Head of caudate nucleus (tissue), 42 donors: ENCODE results near the gene GH1.

Experiments
- DNase-seq, 42 donors: peaks; one replicate each; pipeline versions ENCODE4 v3.0.0 to v3.0.0-alpha.2; 2020 to 2021; ENCODE audit warnings: mixed read lengths in 7 of 42
- intact Hi-C: fragments of 100-400 bp; cut with DNase I; formaldehyde crosslinking; loops from one replicate; pipeline ENCODE4 v1.15.0; 2022

The GH1 gene

DNA sequence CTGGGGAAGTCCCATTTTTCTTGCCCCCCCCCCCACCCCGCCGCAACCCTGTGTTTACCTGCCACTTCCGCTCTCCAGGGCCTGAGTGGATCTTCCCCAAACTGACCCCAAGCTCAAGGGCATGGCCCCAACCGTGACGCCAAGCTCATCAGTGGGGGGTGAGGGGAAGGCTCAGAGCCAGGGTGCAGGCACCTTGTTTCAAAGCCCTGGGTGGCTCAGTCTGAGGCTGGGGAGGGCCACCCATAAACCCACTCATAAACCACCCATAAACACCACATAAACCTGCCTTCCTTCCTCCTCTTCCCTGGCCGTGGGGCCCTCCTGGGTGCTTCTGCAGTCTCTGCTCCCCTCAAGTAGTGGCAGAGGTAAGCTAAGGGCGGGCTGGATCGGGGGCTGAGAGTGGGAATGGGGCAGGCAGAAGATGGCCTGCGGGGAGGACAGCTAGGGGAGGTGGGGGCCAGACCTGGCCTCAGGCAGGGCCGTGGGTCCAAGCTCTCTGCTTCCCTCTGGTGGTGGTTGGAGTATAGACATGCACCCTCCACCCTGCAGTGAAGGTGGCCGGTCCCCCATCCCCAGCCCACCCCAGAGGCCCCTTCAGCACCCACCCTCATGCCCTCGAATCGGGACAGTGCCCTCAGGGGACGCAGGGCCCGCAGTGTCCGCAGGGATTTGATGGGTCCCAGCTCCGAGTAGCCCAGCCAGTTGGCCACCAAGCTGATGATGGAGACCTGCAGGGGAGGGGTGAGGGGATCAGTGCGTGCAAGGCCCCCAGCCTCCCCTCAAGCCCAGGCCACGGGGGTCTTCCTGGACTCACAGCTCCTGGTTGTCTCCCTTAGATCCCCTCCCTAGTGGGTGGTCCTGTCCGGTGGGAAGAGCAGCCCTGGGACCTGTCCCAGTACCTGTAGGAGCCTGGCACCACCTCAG is 28.1 kb upstream of the GH1 start:
- peak in 40 of 42 donors; percentile 7 to 73 (median 38) for DNase-seq
- intact Hi-C loops, result no loop called here

DNA sequence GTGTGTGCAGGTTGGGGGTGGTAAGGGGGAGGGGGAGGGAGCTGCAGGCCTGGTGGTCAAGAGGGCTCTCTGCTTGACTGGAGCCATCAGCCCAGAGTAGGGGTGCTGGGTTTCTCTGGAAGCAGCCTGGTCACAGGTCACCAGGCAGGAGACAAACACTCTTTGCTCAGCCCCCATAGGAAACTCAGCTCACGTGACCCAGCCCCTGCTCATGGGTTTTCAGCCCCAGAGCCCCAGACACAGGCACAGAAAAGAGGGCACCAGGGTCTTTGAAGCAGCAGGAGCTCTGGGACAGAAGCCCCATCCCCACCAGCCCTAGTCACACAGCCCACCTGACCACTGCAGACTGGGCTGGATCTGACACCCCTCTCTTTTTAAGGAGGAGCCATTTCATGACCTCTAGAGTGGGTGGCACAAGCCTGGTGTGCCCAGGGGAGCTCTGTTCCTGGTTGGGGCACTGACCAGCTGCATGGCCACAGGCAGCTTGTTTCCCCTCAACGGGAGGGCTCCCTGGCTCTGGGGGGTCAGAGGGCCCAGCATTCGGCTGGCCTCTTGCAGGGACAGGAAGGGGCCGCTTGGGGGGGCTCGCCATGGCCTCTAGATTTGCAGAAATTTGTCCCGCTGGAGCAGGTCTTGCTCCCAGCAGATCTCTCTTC is 27.3 kb upstream of the GH1 start:
- intact Hi-C loops, result no loop called here
- no peak for DNase-seq

- no peak for DNase-seq
- intact Hi-C loops, result no loop called here
Observed at GRCh38 chr17:63944736-63945499, 26.3 kb upstream of the GH1 start.

DNA sequence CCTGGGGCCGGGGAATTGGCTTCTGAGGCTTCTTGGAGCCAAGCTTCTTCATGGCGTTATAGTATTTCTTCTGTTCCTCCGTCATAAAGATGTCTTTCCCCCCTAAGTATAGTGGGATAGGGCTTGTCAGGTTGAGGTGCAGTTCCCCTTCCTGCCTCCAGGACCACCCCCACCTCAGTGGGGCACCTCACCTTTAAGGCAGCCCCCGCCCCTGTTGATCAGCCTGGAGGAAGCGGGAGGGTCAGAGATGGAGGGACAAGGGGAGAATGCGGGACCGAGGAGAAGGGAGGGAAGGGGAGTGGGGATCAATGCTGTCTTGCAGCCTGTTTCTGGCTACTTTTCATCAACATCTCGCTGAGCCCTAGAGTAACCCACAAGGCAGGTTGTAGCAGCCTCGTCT is 25.1 kb upstream of the GH1 start:
- intact Hi-C loops, result no loop called here
- DNase-seq, result no peak

DNA sequence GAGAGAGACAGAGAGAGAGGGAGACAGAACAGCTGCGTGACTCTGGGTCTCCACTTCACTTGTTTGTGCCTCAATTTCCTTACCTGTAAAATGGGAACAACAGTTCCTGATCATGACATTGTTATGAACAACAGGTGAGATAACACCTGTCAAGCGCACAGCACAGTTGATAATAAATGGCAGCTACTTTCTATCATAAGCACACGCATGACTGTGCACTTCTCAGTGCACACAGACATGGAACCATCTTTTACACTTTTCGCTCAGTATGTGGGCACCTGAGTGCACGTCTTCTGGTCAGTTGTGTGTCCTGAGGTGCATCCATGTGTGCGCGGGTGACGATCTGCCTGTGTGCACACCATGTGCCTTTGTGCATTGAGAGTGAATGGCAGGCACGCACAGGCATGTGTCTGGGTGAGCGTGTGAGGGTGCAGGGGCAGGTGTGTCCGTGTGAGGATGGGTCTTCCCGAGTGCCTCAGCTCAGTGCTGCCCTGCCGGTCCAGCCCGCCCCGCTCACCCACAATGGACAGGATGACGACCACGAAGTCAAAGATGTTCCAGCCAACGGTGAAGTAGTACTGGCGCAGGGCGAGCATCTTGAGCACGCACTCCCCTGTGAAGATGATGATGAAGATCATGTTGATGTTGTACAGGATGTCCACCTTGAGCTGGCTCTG is 23.8 kb upstream of the GH1 start:
- no peak for DNase-seq
- intact Hi-C loops, result no loop called here

GRCh38 chr17:63941751-63942150 is 23.1 kb upstream of the GH1 start:
- intact Hi-C loops, result no loop called here

GRCh38 chr17:63941162-63941561 is 22.5 kb upstream of the GH1 start:
- DNase-seq, result no peak
- intact Hi-C loops, result no loop called here

More at GRCh38 chr17:63941751-63942150, 23.1 kb upstream of the GH1 start:
- no peak for DNase-seq

GRCh38 chr17:63940584-63940983 is 21.9 kb upstream of the GH1 start:
- intact Hi-C loops, result no loop called here
- DNase-seq, result no peak

GRCh38 chr17:63939884-63940283 is 21.2 kb upstream of the GH1 start:
- DNase-seq, result no peak
- intact Hi-C loops, result no loop called here

GRCh38 chr17:63939401-63939800 is 20.8 kb upstream of the GH1 start:
- intact Hi-C loops, result no loop called here

DNA sequence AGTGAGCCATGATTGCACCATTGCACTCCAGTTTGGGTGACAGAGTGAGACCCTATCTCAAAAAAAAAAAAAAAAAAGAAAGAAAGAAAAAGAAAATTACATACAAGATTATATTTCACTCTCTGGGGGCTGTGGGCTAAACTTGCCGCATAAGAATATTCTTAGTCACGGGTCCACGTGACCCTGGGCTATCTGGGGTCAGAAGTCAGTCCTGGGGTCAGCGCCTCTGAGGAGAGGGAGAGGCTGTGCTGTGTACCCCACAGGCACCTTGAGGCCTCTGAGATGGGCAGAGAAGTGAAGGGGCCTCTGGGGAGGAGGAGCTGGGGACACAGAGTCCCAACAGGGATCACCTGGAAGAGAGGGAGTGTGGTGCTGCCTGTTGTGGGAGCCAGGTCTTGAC is 19.3 kb upstream of the GH1 start:
- intact Hi-C loops, result no loop called here
- DNase-seq, result no peak

More at GRCh38 chr17:63939401-63939800, 20.8 kb upstream of the GH1 start:
- no peak for DNase-seq

- no peak for DNase-seq
- intact Hi-C loops, result no loop called here
Observed at GRCh38 chr17:63937319-63937718, 18.7 kb upstream of the GH1 start.

DNA sequence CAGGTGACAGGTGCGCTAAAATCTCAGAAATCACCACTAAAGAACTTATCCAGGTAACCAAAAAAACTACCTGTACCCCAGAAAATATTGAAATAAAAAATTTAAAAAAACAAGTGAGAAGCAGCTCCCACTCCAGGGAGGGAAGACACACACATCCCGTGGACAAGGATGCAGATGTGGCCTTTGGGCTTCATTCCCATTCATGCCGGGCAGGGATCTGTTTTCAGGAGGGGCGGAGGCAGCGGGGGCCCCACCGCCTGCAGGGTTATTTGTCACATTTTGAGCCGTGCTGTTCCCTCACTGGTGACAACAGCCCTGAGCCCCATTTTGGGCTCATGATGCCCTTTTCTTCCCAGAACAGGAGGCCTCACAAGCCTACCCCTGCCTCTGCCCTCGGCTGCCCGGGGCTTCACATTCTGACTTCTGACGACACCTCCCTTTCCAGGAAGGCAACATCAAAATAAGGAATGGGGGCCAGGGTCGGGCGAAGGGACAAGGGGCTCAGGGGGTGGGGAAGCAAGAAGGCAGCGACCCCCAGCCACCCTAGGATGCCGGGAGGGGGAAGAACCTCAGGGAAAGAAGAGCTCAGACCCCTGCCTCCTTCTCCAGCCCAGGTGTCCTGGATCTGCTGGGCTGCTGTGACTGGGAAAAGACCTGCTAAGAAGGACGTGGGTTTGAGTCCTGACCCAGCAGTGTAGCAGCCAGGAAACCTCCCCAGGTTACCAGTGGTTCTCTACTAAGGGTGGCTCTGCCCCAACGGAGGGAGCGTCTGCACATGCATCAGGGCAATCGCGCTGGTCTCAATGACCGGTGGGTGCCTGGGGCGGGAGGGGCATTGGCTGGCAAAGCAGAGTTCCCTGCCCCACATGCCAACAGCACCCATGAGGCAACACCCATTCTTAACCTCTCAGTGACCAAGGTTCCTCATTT is 15.8 kb upstream of the GH1 start:
- no peak for DNase-seq
- intact Hi-C loops, result no loop called here

GRCh38 chr17:63933598-63933997 is 15.0 kb upstream of the GH1 start:
- DNase-seq, result no peak
- intact Hi-C loops, result no loop called here

DNA sequence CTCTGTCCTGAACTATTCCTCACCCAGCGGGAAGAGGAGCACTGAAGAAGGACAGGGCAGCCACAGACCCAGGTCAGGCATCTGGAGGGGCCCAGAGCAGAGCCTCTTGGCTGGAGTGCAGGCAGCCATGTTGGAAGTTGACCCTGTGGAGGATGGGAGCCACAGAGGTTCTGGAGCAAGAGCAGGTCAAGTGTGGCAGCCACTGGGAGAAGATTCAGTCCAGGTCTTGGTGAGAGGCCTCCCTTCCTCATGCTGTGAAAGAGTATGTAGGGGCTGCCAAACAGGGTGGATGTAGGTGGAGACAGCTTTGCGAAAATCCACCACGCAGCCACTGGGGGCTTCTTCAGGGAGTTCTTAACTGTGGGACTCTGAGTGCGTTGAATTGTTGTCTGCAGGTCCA is 14.1 kb upstream of the GH1 start:
- DNase-seq, result no peak
- intact Hi-C loops, result no loop called here

GRCh38 chr17:63931981-63932561 is 13.4 kb upstream of the GH1 start, which contains the start of gene CD79B:
Gene CD79B, minus strand, starts transcription at chr17:63932331. Its CDS starts 70 bp downstream, at chr17:63932261.
- peak in 1 of 42 donors; percentile 24 for DNase-seq
- intact Hi-C loops, result no loop called here

- intact Hi-C loops, result no loop called here
- peak in 22 of 42 donors; percentile 6 to 58 (median 22) for DNase-seq
Observed at GRCh38 chr17:63930951-63931575, 12.4 kb upstream of the GH1 start.
